DMS 273 treated with DMSO at 0.1 percent for 48 hours (cell line): Measurements from ENCODE around the gene CTIF.
A peak's percentile ranks its signal among the peaks of the same experiment; 100 is the strongest.

Source experiments
- DNase-seq: peaks from one replicate; lab custom pipeline; 2025; lab: John Stamatoyannopoulos, UW

The CTIF gene

GRCh38 chr18:48602759-48603390 lies 64.0 kb downstream of the CTIF start:
- DNase-seq: no peak

DNA sequence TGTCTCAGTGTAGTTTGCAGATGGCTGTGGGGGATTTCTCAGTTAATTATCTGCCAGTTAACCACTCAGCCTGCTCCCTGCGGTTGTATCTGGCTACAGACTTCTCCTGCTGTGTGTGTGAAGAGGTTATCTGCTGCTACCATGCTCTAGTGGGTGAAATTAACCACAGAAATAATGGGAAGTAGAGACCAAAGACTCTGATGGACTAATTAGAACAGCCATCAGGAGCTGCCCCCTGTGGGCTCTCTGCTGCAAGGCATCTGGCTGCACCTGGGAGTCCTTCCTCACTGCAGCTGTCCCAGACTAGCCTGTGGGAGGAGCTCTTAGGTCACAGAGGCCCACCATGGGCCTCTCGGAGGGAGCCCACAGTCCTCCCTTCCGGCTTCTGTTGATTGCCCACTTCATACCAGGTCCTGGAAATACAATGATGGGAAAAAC lies 66.6 kb downstream of the CTIF start:
- DNase-seq: peak; percentile 24

DNA sequence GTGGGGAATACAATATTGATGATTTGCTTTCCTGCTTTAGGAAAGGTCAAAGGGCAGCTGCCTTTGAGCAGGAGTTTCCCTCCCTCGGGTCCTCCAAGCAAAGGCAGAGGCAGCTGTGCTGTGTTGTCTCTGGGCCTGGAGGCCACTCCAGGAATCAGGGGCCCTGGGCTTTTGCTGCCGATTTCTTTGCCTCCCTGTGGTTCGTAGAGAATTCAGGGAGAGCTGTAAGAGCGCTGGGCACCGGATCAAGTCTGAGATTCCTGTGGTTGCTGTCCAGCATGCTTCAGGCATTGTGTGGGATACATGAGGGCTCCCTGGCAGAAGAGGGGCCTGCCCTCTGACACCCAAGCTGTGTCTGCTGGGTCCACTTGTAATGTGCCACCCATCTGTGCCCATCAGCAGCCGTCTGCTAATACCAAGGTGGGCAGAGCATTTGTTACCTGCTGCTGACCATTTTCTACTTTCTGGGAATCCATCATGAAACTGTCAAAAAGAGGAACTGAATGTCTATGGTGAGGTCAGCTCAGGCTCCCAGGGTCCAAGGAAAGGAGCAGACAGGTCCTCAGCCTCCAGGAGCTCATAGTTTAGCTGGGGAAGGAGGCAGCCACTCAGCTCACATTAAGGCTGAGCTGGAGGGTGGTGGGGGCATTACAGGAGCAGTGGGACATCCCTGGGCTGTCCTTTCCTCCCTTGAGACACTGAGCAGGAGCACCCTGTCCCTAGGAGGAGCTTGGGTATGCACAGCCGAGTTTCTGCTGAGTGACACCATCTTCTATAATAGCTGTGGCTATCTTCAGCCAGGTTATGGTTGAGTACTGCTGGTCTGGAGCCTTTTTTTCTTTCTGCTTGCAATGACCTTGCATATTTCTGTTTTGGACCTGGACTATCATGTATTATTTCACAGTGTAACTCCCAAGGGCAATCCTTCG lies 68.5 kb downstream of the CTIF start:
- no peak for DNase-seq

- DNase-seq: peak; percentile 60
Measured at GRCh38 chr18:48608581-48608980, 69.8 kb downstream of the CTIF start.

DNA sequence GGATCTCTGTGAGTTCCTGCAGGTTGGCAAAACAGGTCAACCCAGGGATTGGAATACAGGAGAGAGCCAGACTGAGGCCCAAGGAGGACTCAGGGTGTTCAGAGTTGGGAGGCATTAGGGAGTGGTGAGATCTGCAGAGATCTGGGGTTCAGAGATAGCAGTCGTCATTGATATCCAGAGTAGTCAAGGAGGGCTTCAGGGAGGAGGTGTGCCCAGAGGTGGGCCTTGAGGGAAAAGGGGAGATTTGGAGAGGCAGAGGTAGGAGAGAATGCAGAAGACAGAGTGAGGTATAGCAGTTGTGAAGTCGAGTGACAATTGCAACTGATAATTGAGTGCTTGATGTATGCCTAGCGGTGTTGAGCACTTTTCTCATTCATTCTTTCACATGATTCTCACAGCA lies 70.3 kb downstream of the CTIF start:
- no peak for DNase-seq

DNA sequence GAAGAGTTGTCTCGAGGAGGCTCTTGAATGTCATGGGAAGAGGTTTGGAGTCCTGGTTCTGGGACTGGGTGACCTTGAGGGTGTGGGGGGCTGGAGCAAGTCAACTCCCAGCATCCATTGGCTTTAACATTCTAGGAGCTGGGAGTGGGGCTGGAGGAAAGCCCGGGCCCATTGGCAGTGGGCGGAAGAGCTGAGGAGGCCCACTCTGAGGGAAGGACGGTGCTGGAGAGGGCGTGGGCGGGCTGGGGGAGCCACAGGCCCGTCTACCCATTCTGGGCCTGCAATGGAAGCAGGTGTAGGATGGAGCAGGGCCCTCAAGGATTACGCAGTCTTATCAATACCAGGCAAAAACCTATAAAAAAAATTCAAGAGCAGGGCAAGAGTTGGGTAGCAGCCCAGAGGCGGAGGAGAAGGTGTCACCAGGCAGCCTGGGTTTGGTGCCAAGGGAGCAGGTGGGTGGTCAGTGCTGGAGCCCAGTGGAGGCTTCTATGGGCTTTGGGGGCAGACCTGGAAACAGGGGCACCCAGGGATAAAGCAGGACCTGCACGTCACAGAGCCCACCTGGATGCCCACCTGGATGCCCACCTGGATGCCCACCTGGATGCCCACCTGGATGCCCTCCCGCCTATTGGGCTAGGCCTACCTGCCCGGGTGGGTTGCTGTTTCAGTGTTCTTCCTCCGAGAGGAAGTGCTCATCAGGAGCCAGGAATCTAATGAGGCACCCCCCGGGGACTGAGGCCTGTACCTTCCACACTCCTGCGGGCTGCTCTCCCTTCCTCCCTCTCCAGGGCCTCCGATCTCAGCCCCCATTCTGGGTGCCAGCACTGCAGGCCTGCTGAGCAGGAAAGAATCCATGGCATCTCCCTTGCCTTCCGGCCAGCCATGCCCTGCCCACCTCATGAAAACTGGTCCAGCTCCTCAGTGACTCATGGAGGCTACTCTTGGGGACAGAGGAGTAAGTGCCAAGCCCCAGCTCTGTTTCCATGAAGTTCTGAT lies 71.3 kb downstream of the CTIF start:
- no peak for DNase-seq

- DNase-seq: no peak
Measured at GRCh38 chr18:48611203-48611602, 72.4 kb downstream of the CTIF start.

GRCh38 chr18:48611785-48612480 lies 73.1 kb downstream of the CTIF start:
- DNase-seq: no peak

DNA sequence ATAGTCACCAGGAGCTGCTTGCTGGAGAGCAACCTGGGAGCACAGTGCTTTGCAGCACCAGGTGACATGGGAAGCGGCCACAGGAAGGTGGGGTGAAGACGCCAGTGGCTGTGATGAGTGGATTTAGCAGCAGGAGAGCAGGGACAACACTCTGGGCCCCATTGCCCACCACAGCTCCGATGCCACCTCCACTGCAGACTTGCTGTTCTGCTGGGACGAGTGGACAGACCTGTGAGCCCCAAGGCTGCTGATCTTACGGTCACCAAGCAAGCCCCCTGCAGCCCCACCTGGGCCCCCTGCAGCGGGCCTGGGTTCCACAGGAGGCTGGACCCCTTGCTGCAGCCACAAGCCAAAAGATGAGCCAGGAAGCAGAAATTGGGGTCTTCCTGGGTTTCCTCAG lies 73.7 kb downstream of the CTIF start:
- no peak for DNase-seq

GRCh38 chr18:48612917-48613316 lies 74.1 kb downstream of the CTIF start:
- DNase-seq: no peak

DNA sequence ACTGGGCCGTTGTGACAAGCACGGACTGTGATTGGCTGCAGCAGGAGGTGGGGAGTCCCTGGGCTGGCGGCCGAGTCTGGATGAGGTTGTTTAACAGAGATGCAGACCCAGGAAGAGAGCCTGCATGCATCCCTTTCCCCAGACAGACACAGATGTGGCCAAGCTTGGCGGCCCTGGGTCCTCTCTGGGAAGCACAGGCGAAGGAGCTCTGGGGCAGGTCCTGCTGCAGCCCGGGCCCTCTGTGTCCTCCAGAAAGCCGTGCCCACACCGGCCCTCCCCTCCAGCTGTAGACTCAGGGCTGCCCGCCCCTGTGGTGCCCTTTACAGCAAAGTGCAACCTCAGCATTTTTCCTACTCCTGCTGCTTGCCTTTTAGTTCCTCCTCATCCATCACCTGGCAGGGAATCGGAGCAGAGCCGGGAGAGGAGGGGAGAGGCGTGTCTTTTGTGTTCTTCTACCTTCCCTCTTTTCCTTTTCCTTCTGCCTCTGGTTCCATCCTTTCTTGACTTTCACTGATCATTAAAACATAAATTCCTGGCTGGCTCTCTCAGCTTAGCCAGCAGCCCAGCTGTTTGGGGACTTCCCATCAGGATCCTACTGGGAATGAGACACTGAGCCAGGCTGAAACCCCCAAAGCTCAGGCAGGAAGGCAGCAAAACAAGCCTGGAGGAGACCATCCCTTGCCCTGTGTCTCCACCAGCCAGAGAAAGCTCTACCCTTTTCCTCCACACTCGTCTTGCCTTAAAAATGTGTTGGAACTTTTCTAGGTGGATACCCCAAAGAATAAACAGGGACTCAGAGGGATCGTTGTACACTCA lies 75.0 kb downstream of the CTIF start:
- no peak for DNase-seq

DNA sequence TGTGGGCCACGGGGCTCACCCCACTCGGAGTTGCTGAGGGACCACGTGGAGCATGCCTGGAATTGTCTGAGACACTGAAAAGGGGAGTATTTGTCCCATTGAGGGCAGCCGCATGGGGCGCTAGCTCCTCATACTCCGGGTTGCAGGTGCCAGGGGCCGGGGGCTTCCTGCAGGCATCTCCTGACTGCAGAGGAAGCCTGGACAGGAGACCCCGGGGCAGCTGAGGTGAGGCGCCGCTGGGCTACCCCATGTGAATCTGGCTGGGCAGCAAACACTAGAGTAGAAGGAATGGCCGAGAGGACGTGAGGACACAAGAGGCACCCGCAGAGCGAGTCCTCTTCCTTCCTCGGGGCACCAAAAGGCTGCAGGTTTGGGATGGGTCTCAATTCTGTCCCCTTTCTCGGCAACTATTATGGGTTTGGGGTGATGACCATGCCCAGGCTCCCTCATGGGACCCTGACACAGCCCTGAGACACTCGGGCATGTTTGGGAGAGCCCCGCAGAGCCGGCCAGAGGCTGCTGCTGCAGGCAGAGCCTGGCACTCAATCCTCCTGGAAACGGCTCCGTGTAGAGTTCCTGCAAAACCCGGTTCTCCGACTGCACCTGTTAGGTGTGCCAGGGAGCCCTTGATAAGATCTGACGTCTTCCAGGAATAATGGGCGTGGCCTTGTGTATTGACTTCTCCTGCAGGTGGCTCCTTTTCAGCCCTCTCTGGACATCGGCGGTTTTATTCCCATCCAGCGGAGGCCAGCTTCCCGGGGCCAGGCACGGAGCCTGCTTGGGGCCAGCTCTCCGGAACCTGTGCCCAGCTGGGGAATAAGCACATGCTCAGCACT lies 77.0 kb downstream of the CTIF start:
- no peak for DNase-seq

- no peak for DNase-seq
Measured at GRCh38 chr18:48616484-48617255, 77.8 kb downstream of the CTIF start.

GRCh38 chr18:48617844-48618497 lies 79.1 kb downstream of the CTIF start:
- DNase-seq: no peak

DNA sequence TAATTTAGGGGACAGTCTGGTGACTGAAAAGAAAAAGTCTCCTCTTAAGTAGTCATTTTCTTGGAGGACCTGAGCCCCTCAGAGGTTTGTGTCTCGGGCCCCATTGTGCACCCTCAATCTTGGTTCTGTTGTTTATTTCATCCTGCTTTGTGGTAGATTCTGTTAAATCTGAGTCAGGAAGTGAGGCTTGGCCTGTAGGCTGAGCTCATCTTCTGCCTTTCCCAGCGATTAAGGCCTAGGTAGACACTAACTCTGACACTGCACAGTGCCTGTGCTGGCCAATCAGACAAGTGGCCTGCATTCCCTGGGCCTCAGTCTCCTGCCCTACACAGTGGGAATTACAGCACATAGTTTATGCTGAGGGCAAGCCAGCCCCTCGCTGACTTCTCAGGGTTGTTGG lies 80.2 kb downstream of the CTIF start:
- no peak for DNase-seq

DNA sequence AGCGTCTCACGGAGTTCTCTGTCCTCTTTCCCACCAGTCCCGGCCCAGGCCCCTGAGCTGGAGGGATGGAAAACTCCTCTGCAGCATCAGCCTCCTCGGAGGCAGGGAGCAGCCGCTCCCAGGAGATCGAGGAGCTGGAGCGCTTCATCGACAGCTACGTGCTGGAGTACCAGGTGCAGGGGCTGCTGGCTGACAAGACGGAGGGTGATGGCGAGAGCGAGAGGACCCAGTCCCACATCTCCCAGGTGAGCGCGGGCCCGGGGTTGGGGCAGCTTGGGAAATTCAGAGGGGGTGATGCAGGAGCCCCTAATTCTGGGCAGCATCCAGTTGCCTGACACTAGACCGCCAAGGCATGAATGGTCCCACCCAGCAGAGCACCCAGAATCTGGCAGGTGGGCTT lies 80.7 kb downstream of the CTIF start:
- no peak for DNase-seq

DNA sequence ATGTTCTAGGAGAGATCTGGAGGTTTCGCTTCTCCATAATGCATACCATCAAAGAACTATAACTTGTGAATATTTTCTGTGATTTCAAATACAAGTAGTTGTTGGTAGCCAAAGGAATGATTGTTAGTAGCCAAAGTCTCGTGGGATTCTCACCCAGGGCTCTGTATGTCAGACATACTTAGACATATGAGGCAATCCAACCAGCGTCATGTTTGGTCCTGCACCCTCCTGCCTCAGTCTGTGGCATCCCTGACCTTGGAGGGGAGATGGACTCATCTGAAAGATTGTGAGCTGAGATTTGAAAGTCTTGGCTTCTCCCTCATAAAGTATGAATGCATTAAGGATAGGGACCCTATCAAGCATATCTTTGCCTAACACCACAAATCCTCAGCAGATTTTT lies 81.2 kb downstream of the CTIF start:
- no peak for DNase-seq

GRCh38 chr18:48621240-48621639 lies 82.4 kb downstream of the CTIF start:
- no peak for DNase-seq
